Measurements from ENCODE around the gene GPBP1.
"Not testable (repeated sequence)": the region's sequence is repeated elsewhere in the genome, so short reads cannot be mapped to it uniquely, and the experiment has no call there.

The GPBP1 gene

GRCh38 chr5:57177479-57178156, 3.8 kb downstream of the GPBP1 start:
- DNase-seq = no peak

GRCh38 chr5:57178238-57178637, 4.4 kb downstream of the GPBP1 start:
- DNase-seq = not testable (repeated sequence)

GRCh38 chr5:57179262-57180200, 5.7 kb downstream of the GPBP1 start:
- no peak for DNase-seq

- peak; percentile 13 for DNase-seq
These were observed 7.3 kb downstream of the GPBP1 start for GRCh38 chr5:57181154-57181553.

GRCh38 chr5:57184322-57184721, 10.5 kb downstream of the GPBP1 start:
- no peak for DNase-seq

GRCh38 chr5:57185313-57185712, 11.5 kb downstream of the GPBP1 start:
- no peak for DNase-seq

- DNase-seq = no peak
These were observed 12.3 kb downstream of the GPBP1 start for GRCh38 chr5:57186194-57186593.

GRCh38 chr5:57187977-57188376, 14.1 kb downstream of the GPBP1 start:
- DNase-seq = peak; percentile 9

GRCh38 chr5:57189515-57189914, 15.7 kb downstream of the GPBP1 start:
- no peak for DNase-seq

- no peak for DNase-seq
These were observed 16.7 kb downstream of the GPBP1 start for GRCh38 chr5:57190593-57190992.

GRCh38 chr5:57191163-57191562, 17.3 kb downstream of the GPBP1 start:
- no peak for DNase-seq

- no peak for DNase-seq
These were observed 18.1 kb downstream of the GPBP1 start for GRCh38 chr5:57191986-57192385.

GRCh38 chr5:57192832-57193231, 19.0 kb downstream of the GPBP1 start:
- not testable (repeated sequence) for DNase-seq

GRCh38 chr5:57193757-57194413, 20.0 kb downstream of the GPBP1 start:
- no peak for DNase-seq

- DNase-seq = no peak
These were observed 20.8 kb downstream of the GPBP1 start for GRCh38 chr5:57194653-57195052.

- DNase-seq = no peak
These were observed 21.2 kb downstream of the GPBP1 start for GRCh38 chr5:57195060-57195459.

- no peak for DNase-seq
These were observed 26.0 kb downstream of the GPBP1 start for GRCh38 chr5:57199866-57200265.

GRCh38 chr5:57202811-57203210, 29.0 kb downstream of the GPBP1 start:
- no peak for DNase-seq

- no peak for DNase-seq
These were observed 33.3 kb downstream of the GPBP1 start for GRCh38 chr5:57207007-57207653.

GRCh38 chr5:57207681-57208080, 33.8 kb downstream of the GPBP1 start:
- DNase-seq = no peak

- DNase-seq = no peak
These were observed 35.6 kb downstream of the GPBP1 start for GRCh38 chr5:57209316-57210040.

GRCh38 chr5:57210633-57211032, 36.8 kb downstream of the GPBP1 start:
- DNase-seq = no peak

Data from CD4-positive, alpha-beta T cell treated with Interferon gamma for 1 hour (primary cell).